T-cell (primary cell): ENCODE measurements around the gene HOTAIR. TPM values are rescaled to one million over a fixed set of nuclear protein-coding genes. Genes with fewer than 3 reads are reported as not detected.
A peak's percentile ranks its signal among the peaks of the same experiment; 100 is the strongest.

Experiments
- ATAC-seq, 4 experiments: fragments of 200-7000 bp in 3 of 4; fragments of 150-1000 bp in 1 of 4; cut with Tn5 transposase; replicated peaks in 1 of 4; 1 replicate in 3 of 4; 2 replicates in 1 of 4; pipeline ENCODE4 v1.10.0; 2021; ENCODE audit warnings: moderate library complexity in 3 of 4, mild to moderate bottlenecking in 2 of 4, moderate number of reproducible peaks in 1 of 4
- CTCF ChIA-PET, 2 donors: fragments of 300-600 bp; sonication (Branson Sonifier 250); formaldehyde crosslinking; loops; one replicate each; lab custom pipeline; 2022; ENCODE audit warnings: antibody characterized with exemption in 2 of 2; lab: Charles Lee
- POLR2A ChIA-PET, 2 donors: fragments of 300-600 bp; sonication (Branson Sonifier 250); formaldehyde crosslinking; loops; one replicate each; lab custom pipeline; 2022; ENCODE audit warnings: antibody characterized with exemption in 2 of 2; lab: Charles Lee
- DNase-seq, 35 experiments: peaks; one replicate each; pipeline versions ENCODE4 v3.0.0 to v3.0.0-alpha.2; 2013 to 2023
- H3K27ac ChIP-seq: one replicate; pipeline ENCODE4 v1.5.1; 2013; ENCODE audit warnings: low read length
- H3K27me3 ChIP-seq, 2 experiments: replicated peaks in 1 of 2; 1 replicate in 1 of 2; 2 replicates in 1 of 2; pipeline versions ENCODE4 v1.6.1 to v1.7.0; 2013; ENCODE audit warnings: low read length in 1 of 2, mixed read lengths in 1 of 2; ENCODE audit not compliant: control insufficient read depth in 2 of 2, insufficient read depth in 2 of 2; ENCODE audit errors: extremely low read depth in 1 of 2
- H3K36me3 ChIP-seq, 2 donors: 1 replicate in 1 of 2; 2 replicates in 1 of 2; pipeline versions ENCODE4 v1.6.1 to v1.7.0; 2013; ENCODE audit warnings: low read length in 1 of 2; ENCODE audit not compliant: control insufficient read depth in 2 of 2, insufficient read depth in 1 of 2; ENCODE audit errors: extremely low read depth in 1 of 2
- H3K4me1 ChIP-seq, 2 experiments: 1 replicate in 1 of 2; 2 replicates in 1 of 2; pipeline versions ENCODE4 v1.6.1 to v1.7.0; 2013; ENCODE audit warnings: low read length in 2 of 2, mixed read lengths in 1 of 2; ENCODE audit not compliant: insufficient read depth in 2 of 2, control insufficient read depth in 1 of 2; ENCODE audit errors: extremely low read depth in 1 of 2
- H3K4me3 ChIP-seq, 2 donors: 1 replicate in 1 of 2; 2 replicates in 1 of 2; pipeline versions ENCODE4 v1.5.1 to v1.7.0; 2013; ENCODE audit warnings: mild to moderate bottlenecking in 2 of 2, low read length in 1 of 2, moderate library complexity in 1 of 2; ENCODE audit not compliant: control insufficient read depth in 1 of 2; ENCODE audit errors: extremely low read depth in 1 of 2
- H3K9me3 ChIP-seq: 2 replicates; pipeline ENCODE4 v1.7.0; 2013
- H3K27ac Mint-ChIP-seq, 2 donors: one replicate each; pipeline ENCODE4 v1.8.0; 2020 to 2021; ENCODE audit warnings: mild to moderate bottlenecking in 2 of 2, mixed read lengths in 2 of 2
- H3K27me3 Mint-ChIP-seq, 2 donors: one replicate each; pipeline ENCODE4 v1.8.0; 2021 to 2022; ENCODE audit warnings: mixed read lengths in 2 of 2
- H3K36me3 Mint-ChIP-seq: one replicate; pipeline ENCODE4 v1.8.0; 2021; ENCODE audit warnings: mixed read lengths
- H3K4me1 Mint-ChIP-seq, 3 donors: one replicate each; pipeline ENCODE4 v1.8.0; 2020 to 2022; ENCODE audit warnings: mixed read lengths in 3 of 3, mild to moderate bottlenecking in 1 of 3
- H3K4me3 Mint-ChIP-seq, 3 donors: one replicate each; pipeline ENCODE4 v1.8.0; 2020 to 2022; ENCODE audit warnings: mild to moderate bottlenecking in 3 of 3, mixed read lengths in 3 of 3, moderate library complexity in 3 of 3
- H3K9me3 Mint-ChIP-seq, 3 donors: one replicate each; pipeline ENCODE4 v1.8.0; 2020 to 2022; ENCODE audit warnings: mixed read lengths in 3 of 3
- WGBS: methylation state at CpG from one replicate; pipeline ENCODE4 v1.1.5; 2013; ENCODE audit warnings: missing lambda C conversion rate; ENCODE audit not compliant: insufficient coverage; 5-methylcytosine and 5-hydroxymethylcytosine counted together
- total RNA-seq, 35 experiments: library from RNA in 6 of 35; stranded (reverse) in 6 of 35; fragments of 120-200 nt in 1 of 35; gene quantifications; one replicate each; pipeline versions ENCODE4 v1.2.1 to v1.2.4 and lab custom pipeline; 2013 to 2026

The HOTAIR gene
- total RNA-seq, 5 donors from 2014 or later (not counting 1 experiment from before 2014, with no cell fraction given) = not detected

GRCh38 chr12:53944209-53944608, 30.5 kb downstream of the HOTAIR start:
- H3K27ac ChIP-seq = no peak overlapping the region
- Mint-ChIP-seq H3K4me1 (peaks cover 6 to 9% (median 7%) of the 10 kb centered on the region in 3 donors), H3K36me3 (no peaks in the 10 kb centered on the region), H3K9me3 (peaks cover 0 to 3% (median 0%) of the 10 kb centered on the region in 3 donors), H3K27me3 (peaks cover 88 to 91% of the 10 kb centered on the region in 2 donors), H3K27ac (no peak overlapping the region), H3K4me3 (no peak overlapping the region)
- H3K4me1 ChIP-seq = peaks cover 0 to 15% of the 10 kb centered on the region in 2 experiments
- no peaks in the 10 kb centered on the region for H3K36me3 ChIP-seq
- DNase-seq = no peak
- ChIA-PET CTCF (interaction anchor here in 1 of 2 donors (0.6 kb wide), 1 partner anchor 264 kb away, joined by 8 read pairs; no protein-coding TSS in a partner anchor), POLR2A (no interaction called here)
- no peak overlapping the region for H3K4me3 ChIP-seq
- 21% methylated on average over 2 of the region's 4 CpGs for WGBS
- ATAC-seq = no peak
- no peaks in the 10 kb centered on the region for H3K9me3 ChIP-seq
- H3K27me3 ChIP-seq = peaks cover 42 to 72% of the 10 kb centered on the region in 2 experiments

- H3K27me3 Mint-ChIP-seq = peaks cover 82 to 88% of the 10 kb centered on the region in 2 donors
- H3K27ac ChIP-seq = no peak overlapping the region
- peaks cover 0 to 3% (median 0%) of the 10 kb centered on the region in 3 donors for H3K9me3 Mint-ChIP-seq
- no peak overlapping the region for H3K4me3 ChIP-seq
- peaks cover 37 to 74% of the 10 kb centered on the region in 2 experiments for H3K27me3 ChIP-seq
- ChIA-PET CTCF (interaction anchor here in 1 of 2 donors (0.7 kb wide), 1 partner anchor 89 kb away, joined by 8 read pairs; no protein-coding TSS in a partner anchor), POLR2A (no interaction called here)
- peaks cover 6 to 15% (median 13%) of the 10 kb centered on the region in 3 donors for H3K4me1 Mint-ChIP-seq
- no peak for ATAC-seq
- H3K4me3 Mint-ChIP-seq = no peak overlapping the region
- WGBS = no CpG with 5 or more reads among the region's 2 CpGs
- H3K36me3 Mint-ChIP-seq = no peaks in the 10 kb centered on the region
- peaks cover 0 to 25% of the 10 kb centered on the region in 2 experiments for H3K4me1 ChIP-seq
- no peaks in the 10 kb centered on the region for H3K9me3 ChIP-seq
- DNase-seq = no peak
- no peak overlapping the region for H3K27ac Mint-ChIP-seq
- no peaks in the 10 kb centered on the region for H3K36me3 ChIP-seq
Measured at GRCh38 chr12:53942467-53942997, 32.2 kb downstream of the HOTAIR start.

- H3K4me1 ChIP-seq = peaks cover 0 to 25% of the 10 kb centered on the region in 2 experiments
- H3K4me3 ChIP-seq = no peak overlapping the region
- H3K36me3 ChIP-seq = no peaks in the 10 kb centered on the region
- DNase-seq (no peak), ATAC-seq (peak in 1 of 4 experiments; percentile 58)
- no peaks in the 10 kb centered on the region for H3K36me3 Mint-ChIP-seq
- H3K27me3 ChIP-seq = peaks cover 38 to 74% of the 10 kb centered on the region in 2 experiments
- CTCF ChIA-PET = interaction anchor here in 1 of 2 donors (0.7 kb wide), 1 partner anchor 90 kb away, joined by 8 read pairs; no protein-coding TSS in a partner anchor
- peaks cover 6 to 22% (median 13%) of the 10 kb centered on the region in 3 donors for H3K4me1 Mint-ChIP-seq
- no peak overlapping the region for H3K4me3 Mint-ChIP-seq
- peaks cover 85 to 88% of the 10 kb centered on the region in 2 donors for H3K27me3 Mint-ChIP-seq
- no peaks in the 10 kb centered on the region for H3K9me3 ChIP-seq
- peaks cover 0 to 3% (median 0%) of the 10 kb centered on the region in 3 donors for H3K9me3 Mint-ChIP-seq
- POLR2A ChIA-PET = no interaction called here
- WGBS = 0% methylated on average over 1 of the region's 5 CpGs
- H3K27ac Mint-ChIP-seq = no peak overlapping the region
- H3K27ac ChIP-seq = no peak overlapping the region
Measured at GRCh38 chr12:53941750-53942149, 33.0 kb downstream of the HOTAIR start.

- Mint-ChIP-seq H3K27ac (no peak overlapping the region), H3K4me3 (no peak overlapping the region), H3K36me3 (no peaks in the 10 kb centered on the region), H3K9me3 (peaks cover 0 to 3% (median 0%) of the 10 kb centered on the region in 3 donors), H3K4me1 (peaks cover 6 to 24% (median 14%) of the 10 kb centered on the region in 3 donors), H3K27me3 (peaks cover 85 to 87% of the 10 kb centered on the region in 2 donors)
- Histone ChIP-seq H3K27me3 (peaks cover 38 to 74% of the 10 kb centered on the region in 2 experiments), H3K9me3 (no peaks in the 10 kb centered on the region), H3K4me3 (no peak overlapping the region), H3K4me1 (peaks cover 0 to 25% of the 10 kb centered on the region in 2 experiments), H3K36me3 (no peaks in the 10 kb centered on the region), H3K27ac (no peak overlapping the region)
- POLR2A ChIA-PET = interaction anchor here in 1 of 2 donors (0.5 kb wide), 1 partner anchor 47 kb away, joined by 5 read pairs; no protein-coding TSS in a partner anchor
- DNase-seq (no peak), ATAC-seq (no peak)
- CTCF ChIA-PET = no interaction called here
Measured at GRCh38 chr12:53941187-53941586, 33.6 kb downstream of the HOTAIR start.

GRCh38 chr12:53940443-53941014, 34.2 kb downstream of the HOTAIR start:
- no peak for DNase-seq
- Histone ChIP-seq H3K36me3 (no peaks in the 10 kb centered on the region), H3K9me3 (no peaks in the 10 kb centered on the region), H3K27me3 (peaks cover 34 to 74% of the 10 kb centered on the region in 2 experiments), H3K27ac (no peak overlapping the region), H3K4me3 (no peak overlapping the region), H3K4me1 (peaks cover 0 to 30% of the 10 kb centered on the region in 2 experiments)
- ChIA-PET POLR2A (interaction anchor here in 1 of 2 donors (0.5 kb wide), 1 partner anchor 47 kb away, joined by 5 read pairs; no protein-coding TSS in a partner anchor), CTCF (no interaction called here)
- Mint-ChIP-seq H3K4me1 (peaks cover 13 to 30% (median 21%) of the 10 kb centered on the region in 3 donors), H3K27ac (no peak overlapping the region), H3K27me3 (peaks cover 85 to 87% of the 10 kb centered on the region in 2 donors), H3K36me3 (no peaks in the 10 kb centered on the region), H3K9me3 (peaks cover 0 to 3% (median 0%) of the 10 kb centered on the region in 3 donors), H3K4me3 (no peak overlapping the region)
- no CpG with 5 or more reads among the region's 9 CpGs for WGBS
- ATAC-seq = no peak
